Neural cell (in vitro differentiated cells): Measurements from ENCODE around the gene PAPLN. TPM values are rescaled to one million over a fixed set of nuclear protein-coding genes. Genes with fewer than 3 reads are reported as not detected.

Experiments used
- H2AFZ ChIP-seq: fragments of 200-600, 300-800 bp; sonication (generic), shearing (Covaris generic); 2 replicates; pipeline ENCODE4 v1.6.0; 2014; ENCODE audit warnings: low read depth, mild to moderate bottlenecking, antibody characterized with exemption, low read length, moderate library complexity
- H3F3A ChIP-seq: fragments of 200-600 bp; shearing (Covaris generic); 2 replicates; pipeline ENCODE4 v1.6.1; 2016; ENCODE audit warnings: mild to moderate bottlenecking, moderate library complexity, mixed read lengths, antibody characterized with exemption, low read length; ENCODE audit not compliant: insufficient read depth, poor library complexity, severe bottlenecking
- H3K27ac ChIP-seq: fragments of 200-600, 300-800 bp; sonication (generic), shearing (Covaris generic); 2 replicates; pipeline ENCODE4 v1.5.1; 2014; ENCODE audit warnings: mild to moderate bottlenecking, low read length, moderate library complexity
- H3K27me3 ChIP-seq: fragments of 300-800, 200-600 bp; sonication (generic), shearing (Covaris generic); 2 replicates; pipeline ENCODE4 v1.6.0; 2014; ENCODE audit warnings: mild to moderate bottlenecking, low read depth, low read length, moderate library complexity; ENCODE audit not compliant: insufficient read depth
- H3K36me3 ChIP-seq: fragments of 300-800, 200-600 bp; sonication (generic), shearing (Covaris generic); 2 replicates; pipeline ENCODE4 v1.5.1; 2014; ENCODE audit warnings: mild to moderate bottlenecking, antibody characterized with exemption, low read length, moderate library complexity; ENCODE audit not compliant: insufficient read depth
- H3K4me2 ChIP-seq: fragments of 300-800, 200-600 bp; sonication (generic), shearing (Covaris generic); 2 replicates; pipeline ENCODE4 v1.6.0; 2014; ENCODE audit warnings: mild to moderate bottlenecking, low read length
- H3K4me3 ChIP-seq: fragments of 300-800, 200-600 bp; sonication (generic), shearing (Covaris generic); 2 replicates; pipeline ENCODE4 v1.5.1; 2014; ENCODE audit warnings: mild to moderate bottlenecking, low read length, moderate library complexity
- H3K79me2 ChIP-seq: fragments of 200-600 bp; shearing (Covaris generic); replicated peaks from 2 replicates; pipeline ENCODE4 v1.6.0; 2014; ENCODE audit warnings: mild to moderate bottlenecking, low read length, moderate library complexity; ENCODE audit not compliant: insufficient read depth
- H3K9ac ChIP-seq: fragments of 300-800, 200-600 bp; sonication (generic), shearing (Covaris generic); 2 replicates; pipeline ENCODE4 v1.6.1; 2016; ENCODE audit warnings: mild to moderate bottlenecking, low read length, mixed read lengths
- H3K9me2 ChIP-seq: fragments of 200-600 bp; shearing (Covaris generic); 2 replicates; pipeline ENCODE4 v1.6.1; 2016; ENCODE audit warnings: mild to moderate bottlenecking, low read length, mixed read lengths; ENCODE audit not compliant: insufficient read depth
- H3K9me3 ChIP-seq: fragments of 200-600, 300-800 bp; sonication (generic), shearing (Covaris generic); 2 replicates; pipeline ENCODE4 v1.6.1; 2016; ENCODE audit warnings: mild to moderate bottlenecking, mixed run types, low read length, moderate library complexity, mixed read lengths
- H4K20me1 ChIP-seq: fragments of 200-600 bp; shearing (Covaris generic); 2 replicates; pipeline ENCODE4 v1.6.1; 2016; ENCODE audit warnings: mild to moderate bottlenecking, mixed run types; ENCODE audit not compliant: insufficient read depth
- EP300 ChIP-seq: fragments of 450-650 bp; conservative IDR thresholded peaks from 2 replicates; pipeline ENCODE4 v1.6.1; 2014; ENCODE audit warnings: antibody characterized with exemption, mild to moderate bottlenecking, moderate library complexity; ENCODE audit not compliant: poor library complexity, severe bottlenecking
- EZH2 ChIP-seq: fragments of 200-600, 300-800 bp; shearing (Covaris generic), sonication (generic); IDR thresholded peaks from 2 replicates; pipeline ENCODE4 v1.6.1; 2014; ENCODE audit warnings: antibody characterized with exemption, low read length, borderline replicate concordance, mild to moderate bottlenecking; ENCODE audit not compliant: insufficient read depth, poor library complexity, severe bottlenecking
- MXI1 ChIP-seq: fragments of 450-650 bp; conservative IDR thresholded peaks from 2 replicates; pipeline ENCODE4 v1.6.1; 2014; ENCODE audit warnings: antibody characterized with exemption, mild to moderate bottlenecking; ENCODE audit not compliant: poor library complexity, severe bottlenecking
- POLR2AphosphoS5 ChIP-seq: IDR thresholded peaks from 2 replicates; pipeline ENCODE4 v1.6.1; 2012
- RAD21 ChIP-seq: fragments of 450-650 bp; conservative IDR thresholded peaks from 2 replicates; pipeline ENCODE4 v1.6.1; 2014; ENCODE audit warnings: antibody characterized with exemption, mild to moderate bottlenecking, moderate library complexity
- SMC3 ChIP-seq: fragments of 450-650 bp; conservative IDR thresholded peaks from 2 replicates; pipeline ENCODE4 v1.6.1; 2014; ENCODE audit warnings: antibody characterized with exemption, mild to moderate bottlenecking, moderate library complexity; ENCODE audit not compliant: poor library complexity
- TAF1 ChIP-seq: IDR thresholded peaks from 2 replicates; pipeline ENCODE4 v1.6.1; 2012; ENCODE audit warnings: low read depth
- polyA plus RNA-seq: library from polyadenylated mRNA; depleted of rRNA; stranded (reverse); fragments of >200 nt; gene quantifications from 2 replicates; pipeline ENCODE4 v1.2.3, GENCODE V29; 2014
- TF ChIP-seq, protein P1 (sequence below): IDR thresholded peaks from 2 replicates; pipeline ENCODE4 v1.6.1; 2012; ENCODE audit warnings: borderline replicate concordance
- TF ChIP-seq, protein P2 (sequence below): fragments of 450-650 bp; IDR thresholded peaks from 2 replicates; pipeline ENCODE4 v1.5.1; 2014; ENCODE audit warnings: antibody characterized with exemption, mild to moderate bottlenecking, moderate library complexity; ENCODE audit not compliant: poor library complexity, severe bottlenecking

Gene PAPLN
- polyA plus RNA-seq, 1 donor from 2014 or later = 0.14 TPM

- H3F3A ChIP-seq = no peaks in the 10 kb centered on the region
- H3K9ac ChIP-seq = no peak overlapping the region
- H3K79me2 ChIP-seq = no peaks in the 10 kb centered on the region
- H3K9me3 ChIP-seq = no peaks in the 10 kb centered on the region
- peaks cover 47% of the 10 kb centered on the region for H3K27me3 ChIP-seq
- no peak overlapping the region for H3K27ac ChIP-seq
- no peak overlapping the region for H3K4me2 ChIP-seq
- H2AFZ ChIP-seq = no peak overlapping the region
- H3K36me3 ChIP-seq = no peaks in the 10 kb centered on the region
- H4K20me1 ChIP-seq = no peaks in the 10 kb centered on the region
- no peak overlapping the region for H3K4me3 ChIP-seq
- no peaks in the 10 kb centered on the region for H3K9me2 ChIP-seq
- TF ChIP-seq MXI1 = no peak
- TF ChIP-seq EP300 = no peak
- TF ChIP-seq, protein P1, sequence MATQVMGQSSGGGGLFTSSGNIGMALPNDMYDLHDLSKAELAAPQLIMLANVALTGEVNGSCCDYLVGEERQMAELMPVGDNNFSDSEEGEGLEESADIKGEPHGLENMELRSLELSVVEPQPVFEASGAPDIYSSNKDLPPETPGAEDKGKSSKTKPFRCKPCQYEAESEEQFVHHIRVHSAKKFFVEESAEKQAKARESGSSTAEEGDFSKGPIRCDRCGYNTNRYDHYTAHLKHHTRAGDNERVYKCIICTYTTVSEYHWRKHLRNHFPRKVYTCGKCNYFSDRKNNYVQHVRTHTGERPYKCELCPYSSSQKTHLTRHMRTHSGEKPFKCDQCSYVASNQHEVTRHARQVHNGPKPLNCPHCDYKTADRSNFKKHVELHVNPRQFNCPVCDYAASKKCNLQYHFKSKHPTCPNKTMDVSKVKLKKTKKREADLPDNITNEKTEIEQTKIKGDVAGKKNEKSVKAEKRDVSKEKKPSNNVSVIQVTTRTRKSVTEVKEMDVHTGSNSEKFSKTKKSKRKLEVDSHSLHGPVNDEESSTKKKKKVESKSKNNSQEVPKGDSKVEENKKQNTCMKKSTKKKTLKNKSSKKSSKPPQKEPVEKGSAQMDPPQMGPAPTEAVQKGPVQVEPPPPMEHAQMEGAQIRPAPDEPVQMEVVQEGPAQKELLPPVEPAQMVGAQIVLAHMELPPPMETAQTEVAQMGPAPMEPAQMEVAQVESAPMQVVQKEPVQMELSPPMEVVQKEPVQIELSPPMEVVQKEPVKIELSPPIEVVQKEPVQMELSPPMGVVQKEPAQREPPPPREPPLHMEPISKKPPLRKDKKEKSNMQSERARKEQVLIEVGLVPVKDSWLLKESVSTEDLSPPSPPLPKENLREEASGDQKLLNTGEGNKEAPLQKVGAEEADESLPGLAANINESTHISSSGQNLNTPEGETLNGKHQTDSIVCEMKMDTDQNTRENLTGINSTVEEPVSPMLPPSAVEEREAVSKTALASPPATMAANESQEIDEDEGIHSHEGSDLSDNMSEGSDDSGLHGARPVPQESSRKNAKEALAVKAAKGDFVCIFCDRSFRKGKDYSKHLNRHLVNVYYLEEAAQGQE = no peak
- no peak for TF ChIP-seq TAF1
- no peak for TF ChIP-seq SMC3
- no peak for TF ChIP-seq EZH2
- no peak for TF ChIP-seq POLR2AphosphoS5
- TF ChIP-seq, protein P2, sequence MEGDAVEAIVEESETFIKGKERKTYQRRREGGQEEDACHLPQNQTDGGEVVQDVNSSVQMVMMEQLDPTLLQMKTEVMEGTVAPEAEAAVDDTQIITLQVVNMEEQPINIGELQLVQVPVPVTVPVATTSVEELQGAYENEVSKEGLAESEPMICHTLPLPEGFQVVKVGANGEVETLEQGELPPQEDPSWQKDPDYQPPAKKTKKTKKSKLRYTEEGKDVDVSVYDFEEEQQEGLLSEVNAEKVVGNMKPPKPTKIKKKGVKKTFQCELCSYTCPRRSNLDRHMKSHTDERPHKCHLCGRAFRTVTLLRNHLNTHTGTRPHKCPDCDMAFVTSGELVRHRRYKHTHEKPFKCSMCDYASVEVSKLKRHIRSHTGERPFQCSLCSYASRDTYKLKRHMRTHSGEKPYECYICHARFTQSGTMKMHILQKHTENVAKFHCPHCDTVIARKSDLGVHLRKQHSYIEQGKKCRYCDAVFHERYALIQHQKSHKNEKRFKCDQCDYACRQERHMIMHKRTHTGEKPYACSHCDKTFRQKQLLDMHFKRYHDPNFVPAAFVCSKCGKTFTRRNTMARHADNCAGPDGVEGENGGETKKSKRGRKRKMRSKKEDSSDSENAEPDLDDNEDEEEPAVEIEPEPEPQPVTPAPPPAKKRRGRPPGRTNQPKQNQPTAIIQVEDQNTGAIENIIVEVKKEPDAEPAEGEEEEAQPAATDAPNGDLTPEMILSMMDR = no peak
- TF ChIP-seq RAD21 = no peak
Measured at GRCh38 chr14:73238941-73239340, 1.6 kb downstream of the PAPLN start.

GRCh38 chr14:73239393-73240241 is 2.3 kb downstream of the PAPLN start:
- H3K4me3 ChIP-seq = no peak overlapping the region
- H3K27me3 ChIP-seq = peaks cover 47% of the 10 kb centered on the region
- TF ChIP-seq MXI1 = no peak
- no peak for TF ChIP-seq EZH2
- TF ChIP-seq, protein P1 = no peak
- TF ChIP-seq, protein P2 = no peak
- no peak for TF ChIP-seq SMC3
- no peak for TF ChIP-seq TAF1
- no peak for TF ChIP-seq POLR2AphosphoS5
- TF ChIP-seq EP300 = no peak
- H2AFZ ChIP-seq = no peak overlapping the region
- H3K27ac ChIP-seq = no peak overlapping the region
- no peaks in the 10 kb centered on the region for H3K36me3 ChIP-seq
- H3K79me2 ChIP-seq = no peaks in the 10 kb centered on the region
- H4K20me1 ChIP-seq = no peaks in the 10 kb centered on the region
- no peaks in the 10 kb centered on the region for H3K9me2 ChIP-seq
- H3K9me3 ChIP-seq = no peaks in the 10 kb centered on the region
- no peak overlapping the region for H3K9ac ChIP-seq
- H3K4me2 ChIP-seq = no peak overlapping the region
- H3F3A ChIP-seq = no peaks in the 10 kb centered on the region
